ENCODE results near the gene ZNRF3.
A peak's percentile ranks its signal among the peaks of the same experiment; 100 is the strongest.

ZNRF3 gene

GRCh38 chr22:28938286-28938833, 55.0 kb downstream of the ZNRF3 start (continued):
- TF ChIP-seq ZNF544 (tag by site-specific recombination; IDR thresholded peaks at IDR 0.05) (no peak), ZNF354C (tag by site-specific recombination; IDR thresholded peaks at IDR 0.05; ENCODE audit: borderline replicate concordance, low read depth) (no peak), ZNF423 (tag by site-specific recombination; IDR thresholded peaks at IDR 0.05) (no peak), ZNF514 (tag by site-specific recombination; IDR thresholded peaks at IDR 0.05) (no peak), ZNF837 (tag by site-specific recombination; IDR thresholded peaks at IDR 0.05) (no peak), SP7 (tag by site-specific recombination; IDR thresholded peaks at IDR 0.05) (peak; percentile 79), ZNF664 (tag by site-specific recombination; IDR thresholded peaks at IDR 0.05) (peak; percentile 60), ZNF600 (tag by site-specific recombination; IDR thresholded peaks at IDR 0.05) (no peak), ZNF146 (tag by site-specific recombination; IDR thresholded peaks at IDR 0.05) (no peak), ZNF610 (tag by site-specific recombination; IDR thresholded peaks at IDR 0.05; ENCODE audit: borderline replicate concordance) (no peak), ZNF239 (tag by site-specific recombination; IDR thresholded peaks at IDR 0.05) (no peak), ZNF654 (tag by site-specific recombination; IDR thresholded peaks at IDR 0.05; ENCODE audit: low read depth) (no peak), INSM2 (tag by site-specific recombination; IDR thresholded peaks at IDR 0.05) (peak; percentile 41; the same call in 1 of the 2 replicates), ZXDB (tag by site-specific recombination; IDR thresholded peaks at IDR 0.05) (peak; percentile 58; the same call in 1 of the 2 replicates), ZNF292 (tag by site-specific recombination; IDR thresholded peaks at IDR 0.05; ENCODE audit: borderline replicate concordance, low read depth) (no peak), TCF7L2 (IDR thresholded peaks at IDR 0.05; ENCODE audit: borderline replicate concordance, low read depth, low read length) (peak; percentile 72; the same call in 1 of the 2 replicates), ZNF391 (tag by site-specific recombination; IDR thresholded peaks at IDR 0.05; ENCODE audit: borderline replicate concordance, low read depth) (no peak), YY2 (tag by site-specific recombination; IDR thresholded peaks at IDR 0.05) (no peak), ZNF560 (tag by site-specific recombination; IDR thresholded peaks at IDR 0.05; ENCODE audit: borderline replicate concordance) (no peak), ZNF670 (tag by site-specific recombination; IDR thresholded peaks at IDR 0.05; ENCODE audit: low read depth) (no peak), KLF1 (tag by site-specific recombination; IDR thresholded peaks at IDR 0.05) (peak; percentile 46; the same call in 1 of the 2 replicates), ZBTB8A (tag by site-specific recombination; IDR thresholded peaks at IDR 0.05) (no peak), HOXA7 (CRISPR knock-in tag; IDR thresholded peaks at IDR 0.05; ENCODE audit: borderline replicate concordance) (no peak), ZNF776 (tag by site-specific recombination; IDR thresholded peaks at IDR 0.05; ENCODE audit: borderline replicate concordance) (no peak), MYNN (tag by site-specific recombination; IDR thresholded peaks at IDR 0.05; ENCODE audit: borderline replicate concordance) (no peak), ZNF792 (tag by site-specific recombination; IDR thresholded peaks at IDR 0.05) (no peak), ZNF23 (tag by site-specific recombination; IDR thresholded peaks at IDR 0.05; ENCODE audit: borderline replicate concordance) (no peak), ZNF157 (tag by site-specific recombination; IDR thresholded peaks at IDR 0.05) (no peak), ZBTB7A (tag by site-specific recombination; IDR thresholded peaks at IDR 0.05; ENCODE audit: low read depth) (no peak), ZNF121 (tag by site-specific recombination; IDR thresholded peaks at IDR 0.05) (no peak), ZNF426 (tag by site-specific recombination; IDR thresholded peaks at IDR 0.05) (no peak)
- TF ChIP-seq, protein P1, sequence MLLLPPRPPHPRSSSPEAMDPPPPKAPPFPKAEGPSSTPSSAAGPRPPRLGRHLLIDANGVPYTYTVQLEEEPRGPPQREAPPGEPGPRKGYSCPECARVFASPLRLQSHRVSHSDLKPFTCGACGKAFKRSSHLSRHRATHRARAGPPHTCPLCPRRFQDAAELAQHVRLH (tag by site-specific recombination; IDR thresholded peaks at IDR 0.05), result peak; percentile 30; the same call in 1 of the 2 replicates
- TF ChIP-seq, protein P2, sequence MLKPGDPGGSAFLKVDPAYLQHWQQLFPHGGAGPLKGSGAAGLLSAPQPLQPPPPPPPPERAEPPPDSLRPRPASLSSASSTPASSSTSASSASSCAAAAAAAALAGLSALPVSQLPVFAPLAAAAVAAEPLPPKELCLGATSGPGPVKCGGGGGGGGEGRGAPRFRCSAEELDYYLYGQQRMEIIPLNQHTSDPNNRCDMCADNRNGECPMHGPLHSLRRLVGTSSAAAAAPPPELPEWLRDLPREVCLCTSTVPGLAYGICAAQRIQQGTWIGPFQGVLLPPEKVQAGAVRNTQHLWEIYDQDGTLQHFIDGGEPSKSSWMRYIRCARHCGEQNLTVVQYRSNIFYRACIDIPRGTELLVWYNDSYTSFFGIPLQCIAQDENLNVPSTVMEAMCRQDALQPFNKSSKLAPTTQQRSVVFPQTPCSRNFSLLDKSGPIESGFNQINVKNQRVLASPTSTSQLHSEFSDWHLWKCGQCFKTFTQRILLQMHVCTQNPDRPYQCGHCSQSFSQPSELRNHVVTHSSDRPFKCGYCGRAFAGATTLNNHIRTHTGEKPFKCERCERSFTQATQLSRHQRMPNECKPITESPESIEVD (tag by site-specific recombination; IDR thresholded peaks at IDR 0.05), result peak; percentile 55; the same call in 1 of the 2 replicates
- TF ChIP-seq, protein P3, sequence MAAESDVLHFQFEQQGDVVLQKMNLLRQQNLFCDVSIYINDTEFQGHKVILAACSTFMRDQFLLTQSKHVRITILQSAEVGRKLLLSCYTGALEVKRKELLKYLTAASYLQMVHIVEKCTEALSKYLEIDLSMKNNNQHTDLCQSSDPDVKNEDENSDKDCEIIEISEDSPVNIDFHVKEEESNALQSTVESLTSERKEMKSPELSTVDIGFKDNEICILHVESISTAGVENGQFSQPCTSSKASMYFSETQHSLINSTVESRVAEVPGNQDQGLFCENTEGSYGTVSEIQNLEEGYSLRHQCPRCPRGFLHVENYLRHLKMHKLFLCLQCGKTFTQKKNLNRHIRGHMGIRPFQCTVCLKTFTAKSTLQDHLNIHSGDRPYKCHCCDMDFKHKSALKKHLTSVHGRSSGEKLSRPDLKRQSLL (tag by site-specific recombination; IDR thresholded peaks at IDR 0.05), result no peak
- TF ChIP-seq, protein P4, sequence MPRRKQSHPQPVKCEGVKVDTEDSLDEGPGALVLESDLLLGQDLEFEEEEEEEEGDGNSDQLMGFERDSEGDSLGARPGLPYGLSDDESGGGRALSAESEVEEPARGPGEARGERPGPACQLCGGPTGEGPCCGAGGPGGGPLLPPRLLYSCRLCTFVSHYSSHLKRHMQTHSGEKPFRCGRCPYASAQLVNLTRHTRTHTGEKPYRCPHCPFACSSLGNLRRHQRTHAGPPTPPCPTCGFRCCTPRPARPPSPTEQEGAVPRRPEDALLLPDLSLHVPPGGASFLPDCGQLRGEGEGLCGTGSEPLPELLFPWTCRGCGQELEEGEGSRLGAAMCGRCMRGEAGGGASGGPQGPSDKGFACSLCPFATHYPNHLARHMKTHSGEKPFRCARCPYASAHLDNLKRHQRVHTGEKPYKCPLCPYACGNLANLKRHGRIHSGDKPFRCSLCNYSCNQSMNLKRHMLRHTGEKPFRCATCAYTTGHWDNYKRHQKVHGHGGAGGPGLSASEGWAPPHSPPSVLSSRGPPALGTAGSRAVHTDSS (tag by site-specific recombination; IDR thresholded peaks at IDR 0.05), result no peak
